SJSA1 (cell line): ENCODE data around the gene KCTD10. TPM values are rescaled to one million over a fixed set of nuclear protein-coding genes. Genes with fewer than 3 reads are reported as not detected.

Experiments
- DNase-seq, 2 experiments: peaks; one replicate each; pipeline ENCODE4 v3.0.0-alpha.2; 2015 to 2020; ENCODE audit warnings: low spot score in 2 of 2, low read depth in 1 of 2
- H3K27ac ChIP-seq: fragments of 250-450 bp; sonication (Bioruptor Pico); 2 replicates; pipeline ENCODE4 v1.5.1; 2020; ENCODE audit warnings: mild to moderate bottlenecking, moderate library complexity
- H3K27me3 ChIP-seq: fragments of 250-450 bp; sonication (Bioruptor Pico); replicated peaks from 2 replicates; pipeline ENCODE4 v1.5.1; 2020; ENCODE audit warnings: mild to moderate bottlenecking, moderate library complexity
- H3K36me3 ChIP-seq: fragments of 250-450 bp; sonication (Bioruptor Pico); 2 replicates; pipeline ENCODE4 v1.5.1; 2020; ENCODE audit warnings: mild to moderate bottlenecking
- H3K4me1 ChIP-seq: fragments of 250-450 bp; sonication (Bioruptor Pico); replicated peaks from 2 replicates; pipeline ENCODE4 v1.6.1; 2021; ENCODE audit warnings: mild to moderate bottlenecking
- H3K4me3 ChIP-seq: fragments of 250-450 bp; sonication (Bioruptor Pico); 2 replicates; pipeline ENCODE4 v1.5.1; 2020; ENCODE audit warnings: mild to moderate bottlenecking
- H3K9me3 ChIP-seq: fragments of 250-450 bp; sonication (Bioruptor Pico); replicated peaks from 2 replicates; pipeline ENCODE4 v1.5.1; 2020; ENCODE audit warnings: mild to moderate bottlenecking
- total RNA-seq: library from RNA; depleted of rRNA; stranded (reverse); fragments of >200 nt; shearing (Covaris generic); gene quantifications from 2 replicates; pipeline ENCODE4 v1.2.3, GENCODE V29; 2014

KCTD10 gene
- total RNA-seq, 1 experiment from 2014 or later, result 33.0 TPM

DNA sequence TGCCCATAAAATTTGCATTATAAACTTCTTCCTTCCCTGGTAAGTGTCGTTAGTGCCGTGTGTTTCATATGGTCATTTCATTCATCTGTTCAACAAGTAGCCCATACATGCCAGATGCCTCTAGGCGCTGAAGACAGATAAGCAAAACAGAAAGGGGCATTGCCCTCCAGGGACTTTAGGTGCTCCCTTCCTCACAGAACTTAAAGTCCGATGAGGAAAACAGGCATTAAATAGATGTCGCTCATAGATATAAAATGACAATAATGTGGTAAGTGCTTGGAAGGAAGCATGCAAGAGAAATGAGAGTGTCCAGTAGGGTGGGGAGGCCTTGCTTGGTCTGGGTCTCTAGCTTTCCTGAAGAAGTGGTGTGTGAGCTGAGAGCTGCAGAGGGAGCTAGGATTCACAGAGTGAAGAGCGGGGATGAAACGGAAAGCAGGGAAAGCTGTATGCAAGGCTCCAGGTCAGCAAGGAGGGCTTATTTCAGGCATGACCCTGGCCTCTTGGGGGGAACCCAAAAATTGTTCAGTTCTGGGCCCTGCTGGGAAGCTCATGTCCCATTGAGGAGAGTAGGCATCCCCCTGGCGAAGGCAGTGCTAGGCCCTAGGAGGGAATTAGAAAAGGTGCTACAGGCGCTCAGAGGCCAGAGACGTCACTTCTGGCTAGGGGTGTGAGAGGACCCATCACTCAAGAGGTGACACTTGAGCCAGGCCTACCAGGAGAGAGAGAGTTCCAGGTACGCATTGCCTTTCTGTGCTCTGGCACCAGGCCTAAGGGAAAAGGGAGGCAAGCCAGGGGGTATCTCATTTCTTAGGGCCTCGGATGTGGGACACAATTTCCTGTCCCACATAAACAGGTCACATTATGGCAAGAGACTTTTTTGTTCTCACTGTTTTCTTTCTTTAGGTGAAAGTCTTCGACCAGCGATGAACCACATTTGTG lies 12.2 kb upstream of the KCTD10 start:
- Histone ChIP-seq H3K4me1 (no peaks in the 10 kb centered on the region), H3K27me3 (no peaks in the 10 kb centered on the region), H3K27ac (no peak overlapping the region), H3K4me3 (no peak overlapping the region), H3K36me3 (peaks cover 98% of the 10 kb centered on the region), H3K9me3 (no peaks in the 10 kb centered on the region; the same call in 1 of the 2 replicates)
- peak; percentile 77 to 95 for DNase-seq

DNA sequence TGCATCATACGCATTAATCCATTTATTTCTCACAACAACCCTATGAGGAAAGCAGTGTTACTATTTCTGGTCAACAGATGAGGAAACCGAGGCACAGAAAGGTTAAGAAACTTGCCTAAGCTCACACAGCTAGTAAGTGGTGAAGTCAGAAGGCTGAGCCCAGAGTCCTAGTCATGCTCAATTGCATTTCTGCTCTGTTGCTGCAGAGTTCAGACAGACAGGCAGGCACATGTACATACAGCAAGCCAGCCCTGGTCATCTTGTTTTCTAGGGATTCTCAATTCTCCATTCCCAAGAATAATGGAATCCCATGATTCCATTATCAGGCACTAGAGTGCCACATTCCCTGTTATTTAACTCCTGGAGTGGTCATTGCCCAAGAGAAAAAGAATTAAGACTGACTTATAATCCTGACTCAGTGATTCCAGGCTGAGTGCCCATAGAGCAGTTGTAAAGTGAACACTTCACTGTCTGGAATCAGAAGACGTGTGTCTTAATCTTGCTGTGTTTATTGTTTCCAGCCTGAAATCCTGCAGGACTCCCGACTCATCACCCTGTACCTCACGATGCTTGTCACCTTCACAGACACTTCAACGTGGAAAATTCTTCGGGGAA lies 11.1 kb upstream of the KCTD10 start:
- no peaks in the 10 kb centered on the region for H3K27me3 ChIP-seq
- DNase-seq, result peak; percentile 68 to 87
- H3K9me3 ChIP-seq, result no peaks in the 10 kb centered on the region; the same call in 1 of the 2 replicates
- no peak overlapping the region for H3K27ac ChIP-seq
- no peaks in the 10 kb centered on the region for H3K4me1 ChIP-seq
- peaks cover 98% of the 10 kb centered on the region for H3K36me3 ChIP-seq
- H3K4me3 ChIP-seq, result no peak overlapping the region

DNA sequence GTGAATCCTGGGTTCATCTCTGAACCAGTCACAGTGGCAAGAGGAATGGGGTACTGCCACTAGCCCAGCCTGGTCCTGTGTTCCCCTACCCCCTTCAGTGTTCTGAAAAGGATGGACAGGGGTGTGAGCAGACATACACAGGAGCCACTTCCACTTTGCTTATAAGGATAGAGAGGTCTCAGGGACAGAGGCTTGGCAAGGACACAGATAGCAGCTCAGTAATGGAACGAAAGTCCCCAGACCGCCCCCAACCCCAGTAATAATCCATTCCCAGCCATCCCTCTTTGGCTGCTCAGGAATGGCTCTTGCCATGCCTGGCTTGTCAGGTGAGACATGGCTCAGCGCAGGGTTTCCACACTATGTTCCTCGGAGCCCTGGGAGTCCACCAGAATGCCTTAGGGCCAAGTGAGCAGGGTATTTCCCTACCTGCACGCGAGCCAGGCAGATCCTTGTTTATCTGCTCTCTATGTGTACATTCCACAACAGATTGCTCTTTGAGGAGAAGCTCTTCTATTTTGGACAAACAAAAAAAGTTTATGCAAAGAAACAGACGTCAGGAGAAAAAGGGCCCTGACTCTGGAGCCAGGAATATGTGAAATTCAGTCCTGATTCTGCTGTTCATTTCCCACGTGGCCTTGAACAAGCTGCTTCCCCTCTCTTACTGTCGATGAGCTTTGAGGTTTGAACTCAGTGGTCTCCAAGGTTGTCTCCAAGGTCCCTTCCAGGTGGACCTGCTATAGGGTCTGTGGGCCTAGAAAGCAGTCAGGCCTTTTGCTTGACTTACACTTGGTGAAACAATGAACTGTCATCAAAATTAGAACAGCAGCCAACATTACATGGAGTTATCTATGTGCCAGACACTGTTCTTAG lies 10.3 kb upstream of the KCTD10 start:
- no peaks in the 10 kb centered on the region for H3K27me3 ChIP-seq
- H3K36me3 ChIP-seq, result peaks cover 100% of the 10 kb centered on the region
- no peak overlapping the region for H3K27ac ChIP-seq
- DNase-seq, result peak; percentile 77 to 95
- H3K4me3 ChIP-seq, result no peak overlapping the region
- H3K9me3 ChIP-seq, result no peaks in the 10 kb centered on the region; the same call in 1 of the 2 replicates
- H3K4me1 ChIP-seq, result no peaks in the 10 kb centered on the region

GRCh38 chr12:109485201-109485600 lies 8.1 kb upstream of the KCTD10 start:
- peaks cover 89% of the 10 kb centered on the region for H3K36me3 ChIP-seq
- peak in 1 of 2 experiments; percentile 93 for DNase-seq

DNA sequence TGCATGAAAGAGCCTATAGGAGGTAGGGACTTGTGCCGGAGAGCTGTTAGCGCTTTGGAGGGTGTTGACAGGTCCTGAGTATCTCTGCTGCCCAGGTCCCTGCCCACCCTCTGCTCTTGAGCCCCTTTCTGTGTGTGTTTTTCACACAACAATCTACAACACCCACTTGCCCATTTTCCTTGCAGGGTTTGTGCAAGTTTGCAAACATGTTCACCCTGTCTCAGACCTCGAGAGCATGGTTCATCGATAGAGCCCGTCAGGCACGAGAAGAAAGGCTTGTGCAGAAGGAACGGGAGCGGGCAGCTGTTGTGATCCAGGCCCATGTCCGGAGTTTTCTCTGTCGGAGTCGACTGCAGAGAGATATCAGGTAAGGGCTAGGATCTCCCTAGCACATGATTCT lies 6.2 kb upstream of the KCTD10 start:
- H3K4me1 ChIP-seq, result peaks cover 12% of the 10 kb centered on the region
- peaks cover 81% of the 10 kb centered on the region for H3K36me3 ChIP-seq
- peak; percentile 75 to 96 for DNase-seq
- no peak overlapping the region for H3K27ac ChIP-seq
- no peaks in the 10 kb centered on the region for H3K27me3 ChIP-seq
- H3K9me3 ChIP-seq, result no peaks in the 10 kb centered on the region; the same call in 1 of the 2 replicates
- H3K4me3 ChIP-seq, result no peak overlapping the region

More at GRCh38 chr12:109485201-109485600, 8.1 kb upstream of the KCTD10 start:
- no peaks in the 10 kb centered on the region for H3K27me3 ChIP-seq
- H3K4me3 ChIP-seq, result no peak overlapping the region
- H3K27ac ChIP-seq, result no peak overlapping the region
- H3K9me3 ChIP-seq, result no peaks in the 10 kb centered on the region; the same call in 1 of the 2 replicates
- no peaks in the 10 kb centered on the region for H3K4me1 ChIP-seq

DNA sequence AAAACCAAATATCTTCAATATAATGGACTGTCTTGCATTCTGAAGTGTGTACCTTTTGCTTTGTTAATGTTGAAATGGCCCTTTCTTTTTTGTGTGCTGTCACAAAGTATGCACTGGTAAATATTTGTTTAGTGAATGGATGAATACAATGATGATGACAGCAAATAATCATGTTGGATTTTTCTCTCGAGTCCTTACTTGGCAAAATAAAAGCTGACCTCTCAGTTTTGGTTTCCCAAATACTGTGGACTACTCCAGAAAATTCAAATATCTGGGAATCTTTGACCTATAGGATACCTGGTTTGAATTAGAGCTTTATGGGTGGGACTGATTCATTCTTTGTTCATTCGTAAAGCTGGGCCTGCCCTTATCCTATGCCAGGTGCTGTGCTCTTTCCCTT lies 5.8 kb upstream of the KCTD10 start:
- Histone ChIP-seq H3K36me3 (peaks cover 79% of the 10 kb centered on the region), H3K9me3 (no peaks in the 10 kb centered on the region; the same call in 1 of the 2 replicates), H3K27ac (no peak overlapping the region), H3K4me3 (no peak overlapping the region), H3K4me1 (peaks cover 16% of the 10 kb centered on the region), H3K27me3 (no peaks in the 10 kb centered on the region)
- DNase-seq, result no peak

DNA sequence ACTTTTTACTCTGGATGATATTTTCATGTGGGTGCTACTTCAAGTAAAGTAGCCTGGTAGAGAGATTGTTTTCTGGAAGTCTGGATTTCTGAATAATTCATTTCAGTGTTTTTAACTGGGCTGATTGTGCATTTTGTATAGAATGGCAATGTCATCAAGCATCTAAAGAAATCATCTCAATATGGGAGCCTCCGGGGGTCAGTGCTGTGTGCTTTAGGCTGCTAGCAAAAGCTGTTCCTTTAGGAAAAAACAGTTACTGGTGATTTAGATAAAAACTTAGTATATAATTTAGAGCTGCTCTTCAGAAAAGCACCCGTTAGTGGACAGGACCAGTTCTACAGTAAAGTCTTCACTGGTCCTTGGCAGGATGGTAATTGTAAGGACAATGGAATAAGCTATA lies 5.4 kb upstream of the KCTD10 start:
- H3K36me3 ChIP-seq, result peaks cover 79% of the 10 kb centered on the region
- no peaks in the 10 kb centered on the region for H3K27me3 ChIP-seq
- no peaks in the 10 kb centered on the region for H3K9me3 ChIP-seq
- peaks cover 16% of the 10 kb centered on the region for H3K4me1 ChIP-seq
- DNase-seq, result peak; percentile 73 to 81
- H3K27ac ChIP-seq, result no peak overlapping the region
- H3K4me3 ChIP-seq, result no peak overlapping the region

GRCh38 chr12:109481863-109482262 lies 4.8 kb upstream of the KCTD10 start:
- no peak overlapping the region for H3K4me3 ChIP-seq
- DNase-seq, result peak in 1 of 2 experiments; percentile 66
- H3K36me3 ChIP-seq, result peaks cover 77% of the 10 kb centered on the region
- H3K27ac ChIP-seq, result no peak overlapping the region
- no peaks in the 10 kb centered on the region for H3K9me3 ChIP-seq
- peaks cover 16% of the 10 kb centered on the region for H3K4me1 ChIP-seq
- no peaks in the 10 kb centered on the region for H3K27me3 ChIP-seq

GRCh38 chr12:109480356-109480755 lies 3.3 kb upstream of the KCTD10 start:
- Histone ChIP-seq H3K9me3 (no peaks in the 10 kb centered on the region), H3K27ac (no peak overlapping the region), H3K27me3 (no peaks in the 10 kb centered on the region), H3K4me1 (peaks cover 29% of the 10 kb centered on the region), H3K4me3 (no peak overlapping the region), H3K36me3 (peaks cover 76% of the 10 kb centered on the region)
- DNase-seq, result peak; percentile 67 to 89

DNA sequence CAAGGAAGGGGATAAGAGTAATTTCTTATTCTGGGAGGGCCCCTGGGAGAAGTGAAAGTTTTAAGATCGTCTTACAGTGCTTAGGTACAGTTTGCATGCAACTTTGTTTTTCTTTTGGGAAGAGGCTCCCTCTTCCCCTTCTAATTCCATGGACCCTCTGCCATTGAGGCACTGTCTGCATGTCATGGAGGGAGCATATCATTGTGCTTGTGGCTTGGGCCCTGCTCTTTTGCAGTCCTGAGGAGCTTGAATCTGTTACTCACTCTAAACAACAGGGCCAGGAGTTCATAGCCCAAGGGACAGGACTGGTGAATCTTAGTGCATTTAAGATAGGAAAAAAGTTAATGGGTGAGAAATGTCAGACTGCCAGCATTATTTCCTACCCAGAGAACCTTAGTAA lies 2.7 kb upstream of the KCTD10 start:
- peak; percentile 73 to 88 for DNase-seq
- Histone ChIP-seq H3K36me3 (peaks cover 76% of the 10 kb centered on the region), H3K9me3 (no peaks in the 10 kb centered on the region), H3K4me1 (peaks cover 29% of the 10 kb centered on the region), H3K4me3 (no peak overlapping the region), H3K27me3 (no peaks in the 10 kb centered on the region), H3K27ac (no peak overlapping the region)

DNA sequence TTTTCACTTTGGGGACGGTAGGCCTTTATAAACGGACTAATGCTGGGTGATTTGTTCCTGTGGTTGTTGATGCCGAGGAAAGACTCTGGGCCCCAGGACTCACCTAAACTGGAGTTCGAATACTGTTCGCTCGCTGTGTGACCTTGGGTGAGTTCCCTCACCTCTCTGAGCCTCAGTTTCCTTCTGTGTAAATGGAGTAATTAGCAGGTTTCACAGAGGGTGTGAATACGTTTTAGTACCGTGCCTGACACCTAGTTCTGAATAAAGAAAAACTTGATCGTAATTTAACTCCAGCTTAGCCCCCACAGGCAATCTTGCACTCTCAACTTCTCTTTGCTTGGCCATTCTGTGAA lies 839 bp upstream of the KCTD10 start:
- peaks cover 76% of the 10 kb centered on the region for H3K36me3 ChIP-seq
- peaks cover 29% of the 10 kb centered on the region for H3K4me1 ChIP-seq
- H3K9me3 ChIP-seq, result no peaks in the 10 kb centered on the region
- H3K27ac ChIP-seq, result peak overlapping the region; percentile 97
- H3K4me3 ChIP-seq, result peak overlapping the region; percentile 65
- no peak for DNase-seq
- no peaks in the 10 kb centered on the region for H3K27me3 ChIP-seq

DNA sequence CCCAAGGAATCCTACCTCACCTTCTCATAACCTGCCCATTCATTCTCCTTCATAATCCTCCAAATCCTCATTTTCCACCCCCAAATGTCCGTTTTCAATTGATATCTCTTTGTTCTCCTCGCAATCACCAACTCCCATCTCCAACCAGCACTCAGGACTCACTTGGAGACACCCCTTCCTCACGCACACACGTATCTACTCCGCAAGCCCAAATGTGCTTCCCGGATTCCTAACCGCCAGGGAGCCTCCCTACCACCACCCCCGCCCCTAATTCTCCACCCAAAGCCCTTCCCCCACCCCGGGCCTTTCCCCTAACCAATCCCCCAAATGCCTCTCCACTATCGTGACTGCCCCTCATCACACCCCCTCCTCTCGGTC lies 304 bp downstream of the KCTD10 start:
- peaks cover 66% of the 10 kb centered on the region for H3K36me3 ChIP-seq
- H3K27ac ChIP-seq, result peak overlapping the region; percentile 97
- no peaks in the 10 kb centered on the region for H3K9me3 ChIP-seq
- DNase-seq, result no peak
- H3K27me3 ChIP-seq, result no peaks in the 10 kb centered on the region
- peak overlapping the region; percentile 65 for H3K4me3 ChIP-seq
- peaks cover 29% of the 10 kb centered on the region for H3K4me1 ChIP-seq

DNA sequence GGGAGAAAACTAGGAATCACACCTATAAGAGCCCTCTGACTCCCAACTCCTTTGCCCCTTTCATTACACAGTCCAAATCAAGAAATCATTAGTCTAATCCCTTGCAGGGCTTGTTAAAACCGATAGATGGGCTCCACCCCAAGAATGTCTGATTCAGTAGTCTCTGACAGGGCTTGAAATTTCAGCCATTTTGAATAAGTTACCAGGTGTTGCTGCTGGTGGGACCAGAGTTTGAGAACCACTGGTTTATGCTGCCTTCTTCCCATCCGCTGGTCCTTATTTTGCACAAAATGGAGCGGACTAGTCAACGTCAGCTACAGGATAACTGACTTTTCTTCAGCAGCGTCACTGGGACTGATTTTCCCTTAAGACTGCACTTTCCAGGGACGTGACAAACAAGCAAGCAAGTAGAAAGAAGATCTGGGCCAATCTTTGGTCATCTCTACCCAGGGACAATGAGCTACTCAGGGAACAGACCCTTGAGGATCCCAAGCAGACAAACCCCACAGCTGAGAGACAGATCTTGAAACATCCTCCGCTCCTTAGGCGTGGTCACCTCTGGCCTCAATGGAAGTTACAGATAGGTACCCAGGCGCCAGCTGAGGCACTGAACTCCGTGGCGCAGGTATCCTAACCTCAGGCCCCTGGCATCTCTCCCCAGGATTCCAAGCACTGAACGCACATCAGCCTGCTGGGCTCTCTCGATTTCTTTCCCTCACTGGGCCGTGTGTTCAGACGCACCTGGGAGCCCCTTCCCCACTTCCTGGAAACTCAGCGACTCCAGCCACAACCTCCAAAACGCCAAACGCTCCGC lies 900 bp downstream of the KCTD10 start:
- peak overlapping the region; percentile 65 for H3K4me3 ChIP-seq
- no peaks in the 10 kb centered on the region for H3K27me3 ChIP-seq
- H3K4me1 ChIP-seq, result peaks cover 29% of the 10 kb centered on the region
- H3K27ac ChIP-seq, result peak overlapping the region; percentile 97
- peak; percentile 96 to 97 for DNase-seq
- no peaks in the 10 kb centered on the region for H3K9me3 ChIP-seq
- peaks cover 61% of the 10 kb centered on the region for H3K36me3 ChIP-seq
